Measurements from ENCODE around the gene LARGE2. TPM values are rescaled to one million over a fixed set of nuclear protein-coding genes. Genes with fewer than 3 reads are reported as not detected.

The LARGE2 gene
- 5.0 TPM for total RNA-seq
- long read RNA-seq, partial matches to known transcripts, result 0 of 6 reads
- long read RNA-seq, other reads (novel, unspliced or antisense), result 4 of 6 reads

DNA sequence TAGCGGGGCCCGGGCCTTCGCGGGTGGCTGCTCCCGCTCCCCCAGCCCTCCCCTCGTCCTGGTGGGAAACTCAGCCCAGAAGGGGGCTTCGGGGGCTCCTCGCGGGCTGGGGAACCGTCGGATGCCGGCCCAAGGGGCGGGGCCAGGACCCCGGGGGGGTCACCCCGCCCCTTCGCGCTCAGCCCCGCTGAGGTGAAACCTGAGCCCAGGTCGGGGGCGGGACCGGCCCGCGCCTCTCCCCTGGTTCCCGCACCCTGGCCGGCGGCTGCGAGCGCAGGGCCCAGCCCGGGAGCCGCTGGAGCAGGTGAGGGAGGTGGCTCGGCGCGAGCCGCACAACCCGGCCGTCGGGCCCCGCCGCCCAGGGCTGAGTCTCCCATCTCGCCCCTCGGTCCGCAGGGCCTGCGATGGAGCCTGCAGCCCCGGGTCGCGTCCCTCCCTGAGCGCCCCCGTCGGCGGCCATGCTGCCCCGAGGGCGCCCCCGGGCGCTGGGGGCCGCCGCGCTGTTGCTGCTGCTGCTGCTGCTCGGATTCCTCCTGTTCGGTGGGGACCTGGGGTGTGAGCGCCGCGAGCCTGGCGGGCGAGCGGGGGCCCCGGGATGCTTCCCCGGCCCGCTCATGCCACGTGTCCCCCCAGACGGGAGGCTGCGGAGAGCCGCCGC, at the start of gene LARGE2:
TSS of gene LARGE2 (plus strand) at position 232 of the 658 bp plus-strand sequence. CDS start at position 459, 227 bp downstream.
- DNase-seq (peak; percentile 85), ATAC-seq (peak; percentile 71 to 73)
- Histone ChIP-seq H3K27me3 (ENCODE audit: low read depth) (peaks cover 26% of the 10 kb centered on the region), H3K4me1 (peaks cover 36% of the 10 kb centered on the region), H3K9me3 (no peaks in the 10 kb centered on the region), H3K4me3 (peak within 1 kb of the TSS; percentile 52), H3K36me3 (no peaks in the 10 kb centered on the region), H3K27ac (peak within 1 kb of the TSS; percentile 77)
- intact Hi-C loops (cut with DNase I), result no loop called here
- TF ChIP-seq, protein P1, sequence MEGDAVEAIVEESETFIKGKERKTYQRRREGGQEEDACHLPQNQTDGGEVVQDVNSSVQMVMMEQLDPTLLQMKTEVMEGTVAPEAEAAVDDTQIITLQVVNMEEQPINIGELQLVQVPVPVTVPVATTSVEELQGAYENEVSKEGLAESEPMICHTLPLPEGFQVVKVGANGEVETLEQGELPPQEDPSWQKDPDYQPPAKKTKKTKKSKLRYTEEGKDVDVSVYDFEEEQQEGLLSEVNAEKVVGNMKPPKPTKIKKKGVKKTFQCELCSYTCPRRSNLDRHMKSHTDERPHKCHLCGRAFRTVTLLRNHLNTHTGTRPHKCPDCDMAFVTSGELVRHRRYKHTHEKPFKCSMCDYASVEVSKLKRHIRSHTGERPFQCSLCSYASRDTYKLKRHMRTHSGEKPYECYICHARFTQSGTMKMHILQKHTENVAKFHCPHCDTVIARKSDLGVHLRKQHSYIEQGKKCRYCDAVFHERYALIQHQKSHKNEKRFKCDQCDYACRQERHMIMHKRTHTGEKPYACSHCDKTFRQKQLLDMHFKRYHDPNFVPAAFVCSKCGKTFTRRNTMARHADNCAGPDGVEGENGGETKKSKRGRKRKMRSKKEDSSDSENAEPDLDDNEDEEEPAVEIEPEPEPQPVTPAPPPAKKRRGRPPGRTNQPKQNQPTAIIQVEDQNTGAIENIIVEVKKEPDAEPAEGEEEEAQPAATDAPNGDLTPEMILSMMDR (IDR thresholded peaks at IDR 0.05), result no peak

DNA sequence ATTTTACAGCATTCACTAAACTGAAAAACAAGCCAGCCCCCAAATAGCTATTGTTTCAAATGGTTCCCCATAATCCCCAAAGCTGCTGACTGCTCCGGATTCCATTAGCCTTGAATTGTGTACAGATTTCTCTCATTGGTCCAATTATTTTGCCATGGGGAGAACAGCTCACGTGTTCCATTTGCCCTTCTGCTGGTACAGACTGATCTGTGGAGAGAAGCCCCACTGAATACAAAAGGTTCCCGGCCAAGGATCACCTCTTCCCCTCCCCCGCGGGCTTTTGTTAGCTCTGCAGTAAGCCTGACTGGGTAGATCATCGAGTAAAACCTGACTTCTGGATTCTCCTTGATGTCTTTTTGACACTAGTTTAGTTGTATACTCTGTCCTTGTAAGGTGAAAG, 46.1 kb upstream of the LARGE2 start:
- Histone ChIP-seq H3K4me1 (no peaks in the 10 kb centered on the region), H3K27me3 (ENCODE audit: low read depth) (no peaks in the 10 kb centered on the region), H3K36me3 (peaks cover 97% of the 10 kb centered on the region), H3K27ac (no peak overlapping the region), H3K9me3 (no peaks in the 10 kb centered on the region), H3K4me3 (no peak overlapping the region)
- intact Hi-C loops (cut with DNase I), result no loop called here
- ATAC-seq (no peak), DNase-seq (no peak)
- TF ChIP-seq, protein P1 (IDR thresholded peaks at IDR 0.05), result no peak

DNA sequence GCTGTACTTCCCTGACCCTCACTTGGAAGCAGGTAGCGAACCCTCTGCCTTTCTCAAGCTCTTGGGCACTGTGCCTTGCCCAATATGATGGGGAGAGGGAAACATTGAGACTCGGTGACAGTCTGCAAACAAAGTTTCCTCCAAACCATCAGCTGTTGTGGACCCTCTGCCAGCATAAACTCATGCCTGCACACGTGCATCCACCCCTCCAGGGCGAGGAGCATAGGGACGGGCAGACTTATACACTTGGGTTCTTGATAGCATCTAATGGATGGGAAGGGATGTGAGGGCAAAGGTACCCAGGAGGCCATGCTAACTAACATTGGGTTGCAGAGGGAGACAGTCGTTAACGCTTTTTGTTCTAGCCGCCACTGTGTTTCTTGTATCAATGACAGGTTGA, 45.2 kb upstream of the LARGE2 start:
- ATAC-seq (no peak), DNase-seq (no peak)
- Histone ChIP-seq H3K4me3 (no peak overlapping the region), H3K4me1 (no peaks in the 10 kb centered on the region), H3K27ac (no peak overlapping the region), H3K36me3 (peaks cover 97% of the 10 kb centered on the region), H3K9me3 (no peaks in the 10 kb centered on the region), H3K27me3 (ENCODE audit: low read depth) (no peaks in the 10 kb centered on the region)
- intact Hi-C loops (cut with DNase I), result no loop called here
- TF ChIP-seq, protein P1 (IDR thresholded peaks at IDR 0.05), result no peak

DNA sequence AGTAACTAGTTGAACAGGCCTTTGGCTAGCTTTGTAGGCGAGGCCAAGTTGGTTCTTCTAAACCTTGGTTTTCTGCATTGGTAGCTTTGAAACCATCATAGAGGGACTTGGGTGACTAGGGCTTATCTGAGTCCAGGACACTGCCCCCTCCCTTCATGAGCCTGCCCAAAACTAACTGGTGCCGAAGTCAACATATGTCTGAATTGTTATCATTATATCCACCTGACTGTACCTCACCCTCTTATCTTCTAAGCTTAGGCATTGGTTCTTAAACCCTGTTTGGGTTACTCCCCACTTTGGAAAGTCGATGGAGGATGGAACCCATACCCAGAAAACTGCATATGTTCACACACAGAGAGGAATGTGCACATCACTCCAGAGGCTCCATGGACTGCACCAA, 44.6 kb upstream of the LARGE2 start:
- Histone ChIP-seq H3K36me3 (peaks cover 97% of the 10 kb centered on the region), H3K4me3 (no peak overlapping the region)
- intact Hi-C loops (cut with DNase I), result no loop called here

DNA sequence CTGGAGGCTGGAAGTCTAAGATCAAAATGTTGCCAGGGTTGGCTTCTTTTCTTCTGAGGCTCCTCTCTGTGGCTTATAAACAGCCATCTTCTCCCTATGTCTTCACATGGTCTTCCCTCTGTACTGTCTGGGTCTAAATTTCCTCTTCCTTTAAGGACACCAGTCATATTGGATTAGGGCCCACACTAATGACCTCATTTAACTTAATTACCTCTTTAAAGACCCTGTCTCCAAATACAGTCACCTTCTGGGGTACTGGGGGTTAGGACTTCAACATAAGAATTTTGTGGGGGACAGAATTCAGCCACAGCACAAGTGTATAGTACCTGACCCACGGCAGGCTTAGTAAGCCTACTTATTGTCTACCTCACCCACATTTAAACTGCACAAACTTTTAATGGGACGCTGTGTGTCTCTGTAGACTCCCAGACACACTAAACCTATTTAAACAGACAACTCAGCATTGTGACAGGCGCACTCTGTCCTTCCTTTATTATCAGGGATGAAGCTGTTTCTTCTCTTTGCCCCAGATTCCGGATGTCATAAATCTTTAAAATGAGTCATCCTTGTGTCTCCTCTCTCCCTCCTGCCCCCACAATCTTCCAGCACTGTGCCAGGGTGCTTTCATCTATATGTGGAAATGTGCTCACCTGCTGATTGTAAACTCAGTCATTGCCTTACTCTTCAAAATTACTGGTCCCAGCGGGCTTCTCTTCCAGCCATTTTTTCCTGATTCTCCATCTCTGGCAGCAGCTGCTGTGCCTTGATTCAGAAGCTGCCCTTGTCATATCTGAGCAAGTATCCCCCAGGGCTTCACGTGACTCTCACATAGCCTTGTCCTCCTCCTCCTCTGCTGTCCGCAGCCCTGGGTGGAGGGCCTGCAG, 42.4 kb upstream of the LARGE2 start:
- peaks cover 76% of the 10 kb centered on the region for H3K36me3 ChIP-seq
- H3K27ac ChIP-seq, result no peak overlapping the region

More for the DNA sequence above, 44.6 kb upstream of the LARGE2 start:
- no peaks in the 10 kb centered on the region for H3K27me3 ChIP-seq (ENCODE audit: low read depth)
- no peak for DNase-seq
- no peaks in the 10 kb centered on the region for H3K9me3 ChIP-seq
- ATAC-seq, result no peak
- TF ChIP-seq, protein P1 (IDR thresholded peaks at IDR 0.05), result no peak
- no peaks in the 10 kb centered on the region for H3K4me1 ChIP-seq
- no peak overlapping the region for H3K27ac ChIP-seq

More for the DNA sequence above, 42.4 kb upstream of the LARGE2 start:
- TF ChIP-seq, protein P1 (IDR thresholded peaks at IDR 0.05), result no peak
- Histone ChIP-seq H3K4me3 (no peak overlapping the region), H3K4me1 (no peaks in the 10 kb centered on the region), H3K27me3 (ENCODE audit: low read depth) (no peaks in the 10 kb centered on the region), H3K9me3 (no peaks in the 10 kb centered on the region)
- ATAC-seq (no peak), DNase-seq (no peak)
- intact Hi-C loops (cut with DNase I), result no loop called here
